Measurements from ENCODE around the gene DLG4. TPM values are rescaled to one million over a fixed set of nuclear protein-coding genes. Genes with fewer than 3 reads are reported as not detected.
"Not testable (repeated sequence)": the region's sequence is repeated elsewhere in the genome, so short reads cannot be mapped to it uniquely, and the experiment has no call there.

The DLG4 gene
- total RNA-seq, 2 experiments from 2014 or later: 10.2 to 11.0 TPM

DNA sequence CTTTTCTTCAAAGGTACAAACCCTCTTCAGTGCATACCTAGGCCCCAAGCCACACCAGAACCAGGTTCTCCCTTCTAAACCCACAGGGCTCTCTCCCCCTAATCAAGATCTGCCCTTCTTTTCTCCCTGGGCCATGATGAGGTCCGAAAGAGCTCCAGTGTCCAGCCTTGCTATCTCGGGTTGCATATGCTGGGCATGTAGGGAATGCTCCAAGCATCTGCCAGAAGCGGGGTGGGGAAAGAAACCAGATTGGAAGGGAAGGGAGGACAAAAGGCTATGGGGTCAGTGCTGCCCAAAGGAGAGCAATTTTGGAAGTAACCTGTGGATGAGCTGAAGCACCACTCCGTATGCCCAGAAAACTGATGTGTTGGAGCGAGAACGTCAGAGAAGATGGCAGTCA, 29.6 kb upstream of the DLG4 start:
- Mint-ChIP-seq H3K4me3 (peak overlapping the region; percentile 94), H3K27me3 (no peaks in the 10 kb centered on the region), H3K27ac (peak overlapping the region; percentile 100), H3K36me3 (ENCODE audit: low read depth) (peaks cover 49% of the 10 kb centered on the region), H3K4me1 (ENCODE audit: low read depth) (peaks cover 45% of the 10 kb centered on the region), H3K9me3 (no peaks in the 10 kb centered on the region)
- Histone ChIP-seq H3K9me3 (ENCODE audit: control insufficient read depth in 1 of 2, insufficient read depth in 1 of 2, low read length in 2 of 2) (no peaks in the 10 kb centered on the region), H3K4me3 (ENCODE audit: low read length) (no peak overlapping the region), H3K36me3 (ENCODE audit: insufficient read depth, low read length) (peaks cover 27% of the 10 kb centered on the region), H3K27ac (ENCODE audit: low read depth in 1 of 2, low read length in 2 of 2) (no peak overlapping the region), H3K27me3 (ENCODE audit: control insufficient read depth in 1 of 2, insufficient read depth in 2 of 2, low read length in 2 of 2) (no peaks in the 10 kb centered on the region), H3K4me1 (ENCODE audit: insufficient read depth, low read length) (peaks cover 36% of the 10 kb centered on the region)
- DNase-seq: peak in 1 of 14 experiments; percentile 9
- CTCF ChIA-PET: interaction anchor here (1.2 to 1.6 kb wide), 2 partner anchors 29 to 47 kb away, joined by 3 to 4 read pairs; no protein-coding TSS in a partner anchor
- POLR2A ChIA-PET: interaction anchor here (1.2 to 3.4 kb wide), 3 partner anchors 9 to 379 kb away, joined by 3 to 54 read pairs (median 4); partner anchors contain the start of genes DVL2, GABARAP, PHF23 and SAT2
- TF ChIP-seq, protein P1, sequence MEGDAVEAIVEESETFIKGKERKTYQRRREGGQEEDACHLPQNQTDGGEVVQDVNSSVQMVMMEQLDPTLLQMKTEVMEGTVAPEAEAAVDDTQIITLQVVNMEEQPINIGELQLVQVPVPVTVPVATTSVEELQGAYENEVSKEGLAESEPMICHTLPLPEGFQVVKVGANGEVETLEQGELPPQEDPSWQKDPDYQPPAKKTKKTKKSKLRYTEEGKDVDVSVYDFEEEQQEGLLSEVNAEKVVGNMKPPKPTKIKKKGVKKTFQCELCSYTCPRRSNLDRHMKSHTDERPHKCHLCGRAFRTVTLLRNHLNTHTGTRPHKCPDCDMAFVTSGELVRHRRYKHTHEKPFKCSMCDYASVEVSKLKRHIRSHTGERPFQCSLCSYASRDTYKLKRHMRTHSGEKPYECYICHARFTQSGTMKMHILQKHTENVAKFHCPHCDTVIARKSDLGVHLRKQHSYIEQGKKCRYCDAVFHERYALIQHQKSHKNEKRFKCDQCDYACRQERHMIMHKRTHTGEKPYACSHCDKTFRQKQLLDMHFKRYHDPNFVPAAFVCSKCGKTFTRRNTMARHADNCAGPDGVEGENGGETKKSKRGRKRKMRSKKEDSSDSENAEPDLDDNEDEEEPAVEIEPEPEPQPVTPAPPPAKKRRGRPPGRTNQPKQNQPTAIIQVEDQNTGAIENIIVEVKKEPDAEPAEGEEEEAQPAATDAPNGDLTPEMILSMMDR (IDR thresholded peaks at IDR 0.05): no peak
- ATAC-seq (ENCODE audit: poor library complexity): no peak
- intact Hi-C loops (cut with DNase I, micrococcal nuclease): no loop called here

DNA sequence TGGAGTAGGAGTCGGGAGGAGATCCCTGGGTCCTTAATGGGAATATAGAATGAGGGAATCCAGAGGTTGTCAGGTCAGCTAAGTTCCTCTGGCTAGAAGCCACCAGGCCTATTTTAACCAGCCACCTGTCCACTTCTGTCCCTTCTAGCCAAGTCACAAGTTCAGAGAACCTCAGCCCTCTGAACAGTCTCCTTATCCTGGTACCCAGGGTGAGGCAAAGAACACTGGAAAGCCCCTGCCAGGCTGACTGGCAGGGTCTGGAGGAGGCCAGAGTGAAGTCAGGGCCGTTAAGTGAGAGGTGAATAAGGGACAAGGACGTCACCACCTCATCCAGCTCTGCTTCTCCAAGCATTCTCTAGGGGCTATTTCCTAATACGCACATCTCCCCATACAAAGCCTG, 29.2 kb upstream of the DLG4 start:
- Mint-ChIP-seq H3K4me3 (peak overlapping the region; percentile 94), H3K27me3 (no peaks in the 10 kb centered on the region), H3K36me3 (ENCODE audit: low read depth) (peaks cover 45% of the 10 kb centered on the region), H3K4me1 (ENCODE audit: low read depth) (peaks cover 45% of the 10 kb centered on the region), H3K9me3 (no peaks in the 10 kb centered on the region), H3K27ac (peak overlapping the region; percentile 100)
- intact Hi-C loops (cut with DNase I, micrococcal nuclease): no loop called here
- Histone ChIP-seq H3K9me3 (ENCODE audit: control insufficient read depth in 1 of 2, insufficient read depth in 1 of 2, low read length in 2 of 2) (no peaks in the 10 kb centered on the region), H3K4me3 (ENCODE audit: low read length) (no peak overlapping the region), H3K4me1 (ENCODE audit: insufficient read depth, low read length) (peaks cover 36% of the 10 kb centered on the region), H3K27me3 (ENCODE audit: control insufficient read depth in 1 of 2, insufficient read depth in 2 of 2, low read length in 2 of 2) (no peaks in the 10 kb centered on the region), H3K36me3 (ENCODE audit: insufficient read depth, low read length) (peaks cover 31% of the 10 kb centered on the region), H3K27ac (ENCODE audit: low read depth in 1 of 2, low read length in 2 of 2) (no peak overlapping the region)
- ChIA-PET POLR2A (interaction anchor here (0.5 to 3.4 kb wide), 3 partner anchors 8 to 379 kb away, joined by 3 to 54 read pairs (median 4); partner anchors contain the start of genes GABARAP, PHF23 and SAT2), CTCF (interaction anchor here (0.7 to 1.6 kb wide), 3 partner anchors 21 to 47 kb away, joined by 3 to 4 read pairs (median 4); no protein-coding TSS in a partner anchor)
- DNase-seq (peak in 1 of 14 experiments; percentile 11), ATAC-seq (ENCODE audit: poor library complexity) (no peak)
- TF ChIP-seq, protein P1 (IDR thresholded peaks at IDR 0.05): no peak

DNA sequence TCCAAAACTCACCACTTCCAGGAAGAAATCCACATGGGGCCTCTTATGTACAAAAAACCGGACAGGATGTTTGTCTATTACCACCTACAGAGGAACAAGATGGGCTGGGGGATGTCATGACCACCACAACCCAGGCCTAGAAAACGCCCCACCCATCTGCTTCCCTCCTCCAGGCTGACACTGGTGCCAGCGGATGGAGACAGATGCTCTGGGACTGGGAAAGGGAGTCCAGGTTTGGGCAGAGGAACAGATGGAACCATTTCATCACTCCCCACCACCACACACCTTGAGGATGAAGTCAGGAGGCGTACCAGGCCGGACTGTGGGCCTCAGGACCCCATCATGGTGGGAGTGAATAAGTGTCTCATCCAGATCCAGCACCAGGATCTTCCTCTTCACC, 27.1 kb upstream of the DLG4 start:
- peaks cover 34% of the 10 kb centered on the region for H3K4me1 ChIP-seq (ENCODE audit: insufficient read depth, low read length)
- no peak overlapping the region for H3K27ac ChIP-seq (ENCODE audit: low read depth in 1 of 2, low read length in 2 of 2)
- H3K4me1 Mint-ChIP-seq (ENCODE audit: low read depth): peaks cover 42% of the 10 kb centered on the region
- peaks cover 41% of the 10 kb centered on the region for H3K36me3 Mint-ChIP-seq (ENCODE audit: low read depth)
- H3K36me3 ChIP-seq (ENCODE audit: insufficient read depth, low read length): peaks cover 32% of the 10 kb centered on the region
- H3K9me3 ChIP-seq (ENCODE audit: control insufficient read depth in 1 of 2, insufficient read depth in 1 of 2, low read length in 2 of 2): no peaks in the 10 kb centered on the region
- peak overlapping the region; percentile 36 for H3K4me3 Mint-ChIP-seq
- peaks cover 4% of the 10 kb centered on the region for H3K27me3 Mint-ChIP-seq
- TF ChIP-seq, protein P1 (IDR thresholded peaks at IDR 0.05): no peak
- no peak for ATAC-seq (ENCODE audit: poor library complexity)
- no peaks in the 10 kb centered on the region for H3K9me3 Mint-ChIP-seq
- H3K27ac Mint-ChIP-seq: peak overlapping the region; percentile 54
- ChIA-PET CTCF (no interaction called here), POLR2A (no interaction called here)
- intact Hi-C loops (cut with DNase I, micrococcal nuclease): no loop called here
- DNase-seq: no peak
- no peaks in the 10 kb centered on the region for H3K27me3 ChIP-seq (ENCODE audit: control insufficient read depth in 1 of 2, insufficient read depth in 2 of 2, low read length in 2 of 2)
- H3K4me3 ChIP-seq (ENCODE audit: low read length): no peak overlapping the region

DNA sequence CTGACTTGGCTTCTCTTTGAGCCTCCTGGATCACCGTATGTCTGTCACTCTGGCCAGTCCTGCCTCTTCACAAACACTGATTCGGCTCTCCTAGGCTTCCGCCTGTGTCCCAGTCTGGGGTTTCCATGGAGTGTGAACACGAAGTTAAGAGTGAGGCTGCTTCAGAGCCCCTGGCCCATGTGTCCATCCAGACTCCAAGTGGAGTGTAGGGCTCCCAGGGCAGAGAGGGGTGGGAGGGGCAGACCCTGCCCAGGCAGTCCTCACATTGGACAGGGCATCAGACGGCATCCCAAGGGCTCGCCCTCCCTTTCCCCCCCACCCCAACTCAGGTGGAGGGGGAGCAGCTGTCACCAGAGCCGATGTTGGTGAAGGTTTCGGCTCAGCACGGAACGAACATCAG, 24.2 kb upstream of the DLG4 start:
- CTCF ChIA-PET: interaction anchor here (3.8 kb wide), 1 partner anchor 24 kb away, joined by 20 read pairs; the partner anchor contains the start of genes ACADVL and DLG4
- Histone ChIP-seq H3K27ac (ENCODE audit: low read depth in 1 of 2, low read length in 2 of 2) (peak overlapping the region in 1 of 2 donors; percentile 85), H3K4me1 (ENCODE audit: insufficient read depth, low read length) (peaks cover 34% of the 10 kb centered on the region), H3K36me3 (ENCODE audit: insufficient read depth, low read length) (peaks cover 43% of the 10 kb centered on the region)
- H3K36me3 Mint-ChIP-seq (ENCODE audit: low read depth): peaks cover 68% of the 10 kb centered on the region
- POLR2A ChIA-PET: interaction anchor here (1.9 to 17.0 kb wide), 4 partner anchors 7 to 443 kb away, joined by 14 to 234 read pairs (median 37); partner anchors contain the start of genes ACADVL, CTDNEP1, DLG4 and DVL2
- H3K27me3 ChIP-seq (ENCODE audit: control insufficient read depth in 1 of 2, insufficient read depth in 2 of 2, low read length in 2 of 2); H3K9me3 ChIP-seq (ENCODE audit: control insufficient read depth in 1 of 2, insufficient read depth in 1 of 2, low read length in 2 of 2); H3K9me3 Mint-ChIP-seq; H3K4me3 ChIP-seq (ENCODE audit: low read length); ATAC-seq (ENCODE audit: poor library complexity); H3K27me3 Mint-ChIP-seq; intact Hi-C loops (cut with DNase I, micrococcal nuclease): not testable (repeated sequence)
- peak in 1 of 14 experiments; percentile 34 for DNase-seq
- peak overlapping the region; percentile 35 for H3K4me3 Mint-ChIP-seq
- peaks cover 45% of the 10 kb centered on the region for H3K4me1 Mint-ChIP-seq (ENCODE audit: low read depth)
- H3K27ac Mint-ChIP-seq: peak overlapping the region; percentile 93

All from CD4-positive, alpha-beta T cell (primary cell).